WTC11 (cell line): ENCODE measurements around the gene NOL4L. TPM values are rescaled to one million over a fixed set of nuclear protein-coding genes. Genes with fewer than 3 reads are reported as not detected.

Experiments
- ATAC-seq: fragments of 200-7000 bp; cut with Tn5 transposase; 2 replicates; pipeline ENCODE4 v1.10.0; 2021; ENCODE audit warnings: mild to moderate bottlenecking, moderate library complexity
- CTCF ChIA-PET: fragments of 300-600 bp; sonication (Branson Sonifier 250); formaldehyde crosslinking; loops from one replicate; lab custom pipeline; 2021; ENCODE audit warnings: antibody characterized with exemption; lab: Charles Lee
- POLR2A ChIA-PET: fragments of 350-600 bp; sonication (Branson Sonifier 250); formaldehyde crosslinking; loops from one replicate; lab custom pipeline; 2021; ENCODE audit warnings: antibody characterized with exemption; lab: Charles Lee
- DNase-seq: peaks from one replicate; pipeline ENCODE4 v3.0.0; 2021; ENCODE audit warnings: low spot score
- H3K27ac Mint-ChIP-seq: 2 replicates; pipeline ENCODE4 v1.8.0; 2021; ENCODE audit warnings: mixed read lengths
- H3K27me3 Mint-ChIP-seq: 2 replicates; pipeline ENCODE4 v1.8.0; 2021; ENCODE audit warnings: low read depth, mild to moderate bottlenecking, moderate library complexity, mixed read lengths
- H3K36me3 Mint-ChIP-seq: 2 replicates; pipeline ENCODE4 v1.8.0; 2021; ENCODE audit warnings: mixed read lengths
- H3K4me1 Mint-ChIP-seq: 2 replicates; pipeline ENCODE4 v1.8.0; 2022; ENCODE audit warnings: mixed read lengths
- H3K4me3 Mint-ChIP-seq: 2 replicates; pipeline ENCODE4 v1.8.0; 2021; ENCODE audit warnings: mild to moderate bottlenecking, moderate library complexity, mixed read lengths
- H3K9me3 Mint-ChIP-seq: 2 replicates; pipeline ENCODE4 v1.8.0; 2021; ENCODE audit warnings: mixed read lengths
- CREM ChIP-seq: sonication (generic); formaldehyde crosslinking; IDR thresholded peaks from 2 replicates; pipeline ENCODE4 v1.8.1; 2022; ENCODE audit warnings: mild to moderate bottlenecking, missing genetic modification reagents, moderate library complexity
- FOXP1 ChIP-seq: sonication (generic); formaldehyde crosslinking; IDR thresholded peaks from 2 replicates; pipeline ENCODE4 v1.8.0; 2022; ENCODE audit warnings: missing genetic modification reagents, mild to moderate bottlenecking, moderate library complexity, borderline replicate concordance
- KAT7 ChIP-seq: sonication (generic); formaldehyde crosslinking; IDR thresholded peaks from 2 replicates; pipeline ENCODE4 v1.8.1; 2023; ENCODE audit warnings: missing genetic modification reagents, mild to moderate bottlenecking, borderline replicate concordance
- NFATC4 ChIP-seq: fragments of 250-450 bp; sonication (Bioruptor Pico); IDR thresholded peaks from 2 replicates; pipeline ENCODE4 v1.9.0; 2021; ENCODE audit warnings: mild to moderate bottlenecking
- PRRX2 ChIP-seq: fragments of 250-450 bp; sonication (Bioruptor Pico); IDR thresholded peaks from 2 replicates; pipeline ENCODE4 v1.8.0; 2021; ENCODE audit warnings: mild to moderate bottlenecking
- RELA ChIP-seq: sonication (generic); formaldehyde crosslinking; IDR thresholded peaks from 2 replicates; pipeline ENCODE4 v1.8.1; 2022; ENCODE audit warnings: missing genetic modification reagents, mild to moderate bottlenecking, borderline replicate concordance
- ZNF121 ChIP-seq: sonication (generic); formaldehyde crosslinking; IDR thresholded peaks from 2 replicates; pipeline ENCODE4 v1.8.0; 2023; ENCODE audit warnings: missing genetic modification reagents
- ZNF138 ChIP-seq: sonication (generic); formaldehyde crosslinking; conservative IDR thresholded peaks from 2 replicates; pipeline ENCODE4 v1.8.1; 2022; ENCODE audit warnings: mild to moderate bottlenecking, moderate library complexity, missing genetic modification reagents
- ZNF219 ChIP-seq: sonication (generic); formaldehyde crosslinking; IDR thresholded peaks from 2 replicates; pipeline ENCODE4 v1.8.0; 2023; ENCODE audit warnings: missing genetic modification reagents, mild to moderate bottlenecking, borderline replicate concordance
- ZNF423 ChIP-seq: fragments of 250-450 bp; sonication (Bioruptor Pico); IDR thresholded peaks from 2 replicates; pipeline ENCODE4 v2.1.2; 2022; ENCODE audit warnings: mild to moderate bottlenecking, moderate library complexity
- total RNA-seq: library from RNA; stranded (reverse); gene quantifications from 3 replicates; pipeline ENCODE4 v1.2.3, GENCODE V29; 2021
- TF ChIP-seq, protein P1 (sequence below): sonication (generic); formaldehyde crosslinking; IDR thresholded peaks from 2 replicates; pipeline ENCODE4 v1.8.0; 2022; ENCODE audit warnings: missing genetic modification reagents
- TF ChIP-seq, protein P2 (sequence below): sonication (generic); formaldehyde crosslinking; IDR thresholded peaks from 2 replicates; pipeline ENCODE4 v1.8.0; 2022; ENCODE audit warnings: mild to moderate bottlenecking, missing genetic modification reagents
- TF ChIP-seq, protein P3 (sequence below): fragments of 250-450 bp; sonication (Bioruptor Pico); IDR thresholded peaks from 2 replicates; pipeline ENCODE4 v1.9.0; 2021; ENCODE audit warnings: moderate library complexity, mild to moderate bottlenecking, inconsistent platforms, borderline replicate concordance
- TF ChIP-seq, protein P4 (sequence below): sonication (generic); formaldehyde crosslinking; conservative IDR thresholded peaks from 2 replicates; pipeline ENCODE4 v1.8.1; 2023; ENCODE audit warnings: mild to moderate bottlenecking, low read depth, missing genetic modification reagents, moderate library complexity
- TF ChIP-seq, protein P5 (sequence below): sonication (generic); formaldehyde crosslinking; IDR thresholded peaks from 2 replicates; pipeline ENCODE4 v1.8.0; 2022; ENCODE audit warnings: mild to moderate bottlenecking, missing genetic modification reagents
- TF ChIP-seq, protein P6 (sequence below): fragments of 250-450 bp; sonication (Bioruptor Pico); conservative IDR thresholded peaks from 2 replicates; pipeline ENCODE4 v1.9.0; 2021; ENCODE audit warnings: mild to moderate bottlenecking

The NOL4L gene
- total RNA-seq, 1 experiment from 2014 or later = 29.0 TPM

DNA sequence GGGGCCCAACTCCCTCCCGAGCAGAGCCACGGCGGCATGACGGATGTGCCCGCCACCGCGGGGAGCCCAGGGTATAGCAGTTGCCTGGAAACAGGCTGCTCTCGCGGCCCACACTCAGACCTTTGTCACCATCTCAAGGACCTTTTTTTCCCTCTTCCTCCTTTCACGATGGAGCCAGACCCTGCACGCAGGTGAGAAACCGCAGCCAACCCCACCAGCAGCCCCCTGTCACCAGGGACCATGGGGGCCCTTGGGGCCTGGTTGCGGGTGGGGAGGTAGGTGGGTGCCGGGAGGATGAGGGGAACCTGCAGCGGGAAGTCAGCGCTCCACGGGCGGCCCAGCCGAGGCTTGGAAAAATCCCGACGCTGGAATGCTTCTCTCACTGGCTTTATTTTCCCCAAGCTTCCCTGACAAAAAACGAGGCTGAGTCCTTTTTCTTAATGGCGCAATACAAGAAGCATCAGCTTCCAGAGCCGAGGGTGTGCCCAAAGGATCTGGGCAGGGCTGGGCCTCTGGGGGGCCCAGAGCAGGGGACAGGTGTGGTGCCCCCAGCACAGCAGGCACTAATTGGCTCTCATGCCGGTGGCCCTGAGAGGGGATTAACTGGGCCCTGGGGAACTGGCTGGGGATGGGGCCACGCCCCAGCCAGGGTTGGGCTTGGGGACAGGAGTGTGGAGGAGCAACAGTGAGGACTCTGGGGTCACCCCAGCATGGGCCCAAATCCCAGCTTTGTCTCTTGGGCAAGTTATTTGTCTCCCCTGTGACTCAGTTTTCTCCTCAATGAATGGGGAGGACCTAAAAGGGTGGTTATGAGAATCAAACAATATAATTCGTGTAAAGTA, 23.9 kb downstream of the NOL4L start:
- Mint-ChIP-seq H3K9me3 (no peaks in the 10 kb centered on the region), H3K4me3 (no peak overlapping the region), H3K36me3 (no peaks in the 10 kb centered on the region), H3K4me1 (peaks cover 36% of the 10 kb centered on the region), H3K27me3 (no peaks in the 10 kb centered on the region; the same call in 1 of the 2 replicates), H3K27ac (no peak overlapping the region)
- DNase-seq (no peak), ATAC-seq (peak; percentile 6; the same call in 1 of the 2 replicates)
- CTCF ChIA-PET = no interaction called here
- POLR2A ChIA-PET = no interaction called here
- no peak for TF ChIP-seq ZNF219 (CRISPR knock-in tag)
- TF ChIP-seq ZNF423 (CRISPR knock-in tag) = peak; percentile 28; the same call in 1 of the 2 replicates
- TF ChIP-seq CREM (CRISPR knock-in tag) = no peak

DNA sequence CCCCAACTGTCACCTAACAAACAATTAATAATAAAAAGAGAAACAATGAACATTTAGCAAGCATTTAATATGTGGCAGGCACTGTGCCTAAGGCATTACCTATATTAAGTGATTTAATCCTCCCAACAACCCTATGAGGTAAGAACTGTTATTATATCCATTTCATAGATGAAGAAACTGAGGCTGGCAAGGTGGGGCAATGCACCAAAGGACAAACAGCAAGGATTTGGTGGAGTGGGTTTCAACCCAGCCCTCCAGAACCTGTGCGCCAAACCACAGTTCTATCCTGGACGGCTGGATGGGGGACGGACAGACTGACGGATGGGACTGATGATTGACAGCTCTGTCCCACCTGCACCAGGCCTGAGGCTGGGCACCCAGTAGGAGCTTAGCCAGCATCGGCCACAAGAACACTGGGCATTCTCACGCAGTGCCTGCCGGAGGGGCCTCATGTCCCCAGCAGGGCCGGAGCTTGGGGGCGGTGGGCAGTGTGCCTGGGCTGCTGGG, 24.6 kb downstream of the NOL4L start:
- ATAC-seq = no peak
- TF ChIP-seq, protein P1, sequence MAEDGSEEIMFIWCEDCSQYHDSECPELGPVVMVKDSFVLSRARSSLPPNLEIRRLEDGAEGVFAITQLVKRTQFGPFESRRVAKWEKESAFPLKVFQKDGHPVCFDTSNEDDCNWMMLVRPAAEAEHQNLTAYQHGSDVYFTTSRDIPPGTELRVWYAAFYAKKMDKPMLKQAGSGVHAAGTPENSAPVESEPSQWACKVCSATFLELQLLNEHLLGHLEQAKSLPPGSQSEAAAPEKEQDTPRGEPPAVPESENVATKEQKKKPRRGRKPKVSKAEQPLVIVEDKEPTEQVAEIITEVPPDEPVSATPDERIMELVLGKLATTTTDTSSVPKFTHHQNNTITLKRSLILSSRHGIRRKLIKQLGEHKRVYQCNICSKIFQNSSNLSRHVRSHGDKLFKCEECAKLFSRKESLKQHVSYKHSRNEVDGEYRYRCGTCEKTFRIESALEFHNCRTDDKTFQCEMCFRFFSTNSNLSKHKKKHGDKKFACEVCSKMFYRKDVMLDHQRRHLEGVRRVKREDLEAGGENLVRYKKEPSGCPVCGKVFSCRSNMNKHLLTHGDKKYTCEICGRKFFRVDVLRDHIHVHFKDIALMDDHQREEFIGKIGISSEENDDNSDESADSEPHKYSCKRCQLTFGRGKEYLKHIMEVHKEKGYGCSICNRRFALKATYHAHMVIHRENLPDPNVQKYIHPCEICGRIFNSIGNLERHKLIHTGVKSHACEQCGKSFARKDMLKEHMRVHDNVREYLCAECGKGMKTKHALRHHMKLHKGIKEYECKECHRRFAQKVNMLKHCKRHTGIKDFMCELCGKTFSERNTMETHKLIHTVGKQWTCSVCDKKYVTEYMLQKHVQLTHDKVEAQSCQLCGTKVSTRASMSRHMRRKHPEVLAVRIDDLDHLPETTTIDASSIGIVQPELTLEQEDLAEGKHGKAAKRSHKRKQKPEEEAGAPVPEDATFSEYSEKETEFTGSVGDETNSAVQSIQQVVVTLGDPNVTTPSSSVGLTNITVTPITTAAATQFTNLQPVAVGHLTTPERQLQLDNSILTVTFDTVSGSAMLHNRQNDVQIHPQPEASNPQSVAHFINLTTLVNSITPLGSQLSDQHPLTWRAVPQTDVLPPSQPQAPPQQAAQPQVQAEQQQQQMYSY (CRISPR knock-in tag) = no peak
- TF ChIP-seq, protein P2, sequence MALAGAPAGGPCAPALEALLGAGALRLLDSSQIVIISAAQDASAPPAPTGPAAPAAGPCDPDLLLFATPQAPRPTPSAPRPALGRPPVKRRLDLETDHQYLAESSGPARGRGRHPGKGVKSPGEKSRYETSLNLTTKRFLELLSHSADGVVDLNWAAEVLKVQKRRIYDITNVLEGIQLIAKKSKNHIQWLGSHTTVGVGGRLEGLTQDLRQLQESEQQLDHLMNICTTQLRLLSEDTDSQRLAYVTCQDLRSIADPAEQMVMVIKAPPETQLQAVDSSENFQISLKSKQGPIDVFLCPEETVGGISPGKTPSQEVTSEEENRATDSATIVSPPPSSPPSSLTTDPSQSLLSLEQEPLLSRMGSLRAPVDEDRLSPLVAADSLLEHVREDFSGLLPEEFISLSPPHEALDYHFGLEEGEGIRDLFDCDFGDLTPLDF (CRISPR knock-in tag) = no peak
- TF ChIP-seq, protein P3, sequence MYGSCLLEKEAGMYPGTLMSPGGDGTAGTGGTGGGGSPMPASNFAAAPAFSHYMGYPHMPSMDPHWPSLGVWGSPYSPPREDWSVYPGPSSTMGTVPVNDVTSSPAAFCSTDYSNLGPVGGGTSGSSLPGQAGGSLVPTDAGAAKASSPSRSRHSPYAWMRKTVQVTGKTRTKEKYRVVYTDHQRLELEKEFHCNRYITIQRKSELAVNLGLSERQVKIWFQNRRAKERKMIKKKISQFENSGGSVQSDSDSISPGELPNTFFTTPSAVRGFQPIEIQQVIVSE (CRISPR knock-in tag) = no peak
- TF ChIP-seq PRRX2 (CRISPR knock-in tag) (no peak), KAT7 (CRISPR knock-in tag) (no peak)
- TF ChIP-seq, all 79 proteins: peak for 0
- POLR2A ChIA-PET = interaction anchor here (0.8 kb wide), 1 partner anchor 20 kb away, joined by 3 read pairs; no protein-coding TSS in a partner anchor

DNA sequence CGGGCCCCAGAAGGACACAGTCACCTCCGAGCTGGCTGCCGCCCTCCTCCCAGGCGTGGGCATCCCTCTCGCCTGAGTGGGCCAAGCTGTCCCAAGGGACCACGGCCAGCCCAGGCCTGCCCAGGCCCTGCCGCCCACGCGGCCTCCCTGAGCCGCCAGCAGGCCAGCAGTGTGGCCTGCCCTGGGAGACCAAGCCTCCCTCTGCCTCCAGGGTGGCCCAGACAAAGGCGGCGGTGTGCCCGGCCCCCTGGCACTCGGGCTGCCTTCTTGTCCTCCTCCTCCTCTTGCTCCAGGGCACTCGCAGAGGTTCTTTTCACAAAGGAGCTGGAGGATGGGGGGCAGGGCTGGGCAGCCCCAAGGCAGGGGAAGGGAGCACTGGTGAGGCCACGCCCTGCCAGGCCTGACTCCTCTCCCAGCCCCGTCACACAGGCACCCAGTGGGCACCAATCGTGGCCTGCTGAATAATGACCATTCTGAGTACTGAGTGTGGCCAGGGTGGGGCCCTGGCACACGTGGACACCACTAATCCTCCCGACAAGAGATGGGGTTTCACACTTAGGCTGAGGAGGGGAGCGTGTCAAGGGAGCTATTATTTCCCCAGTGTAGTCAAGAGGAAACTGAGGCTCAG, 25.3 kb downstream of the NOL4L start:
- Mint-ChIP-seq H3K4me3 (no peak overlapping the region), H3K27ac (no peak overlapping the region), H3K27me3 (no peaks in the 10 kb centered on the region; the same call in 1 of the 2 replicates), H3K4me1 (peaks cover 36% of the 10 kb centered on the region), H3K36me3 (no peaks in the 10 kb centered on the region), H3K9me3 (peaks cover 4% of the 10 kb centered on the region; the same call in 1 of the 2 replicates)
- DNase-seq = no peak
- ChIA-PET POLR2A (interaction anchor here (0.8 kb wide), 1 partner anchor 20 kb away, joined by 3 read pairs; no protein-coding TSS in a partner anchor), CTCF (interaction anchor here (1.5 kb wide), 1 partner anchor 85 kb away, joined by 3 read pairs; no protein-coding TSS in a partner anchor)
- no peak for ATAC-seq
- TF ChIP-seq NFATC4 (CRISPR knock-in tag) = no peak
- TF ChIP-seq RELA (CRISPR knock-in tag) = no peak
- no peak for TF ChIP-seq ZNF138 (CRISPR knock-in tag)
- TF ChIP-seq, protein P4, sequence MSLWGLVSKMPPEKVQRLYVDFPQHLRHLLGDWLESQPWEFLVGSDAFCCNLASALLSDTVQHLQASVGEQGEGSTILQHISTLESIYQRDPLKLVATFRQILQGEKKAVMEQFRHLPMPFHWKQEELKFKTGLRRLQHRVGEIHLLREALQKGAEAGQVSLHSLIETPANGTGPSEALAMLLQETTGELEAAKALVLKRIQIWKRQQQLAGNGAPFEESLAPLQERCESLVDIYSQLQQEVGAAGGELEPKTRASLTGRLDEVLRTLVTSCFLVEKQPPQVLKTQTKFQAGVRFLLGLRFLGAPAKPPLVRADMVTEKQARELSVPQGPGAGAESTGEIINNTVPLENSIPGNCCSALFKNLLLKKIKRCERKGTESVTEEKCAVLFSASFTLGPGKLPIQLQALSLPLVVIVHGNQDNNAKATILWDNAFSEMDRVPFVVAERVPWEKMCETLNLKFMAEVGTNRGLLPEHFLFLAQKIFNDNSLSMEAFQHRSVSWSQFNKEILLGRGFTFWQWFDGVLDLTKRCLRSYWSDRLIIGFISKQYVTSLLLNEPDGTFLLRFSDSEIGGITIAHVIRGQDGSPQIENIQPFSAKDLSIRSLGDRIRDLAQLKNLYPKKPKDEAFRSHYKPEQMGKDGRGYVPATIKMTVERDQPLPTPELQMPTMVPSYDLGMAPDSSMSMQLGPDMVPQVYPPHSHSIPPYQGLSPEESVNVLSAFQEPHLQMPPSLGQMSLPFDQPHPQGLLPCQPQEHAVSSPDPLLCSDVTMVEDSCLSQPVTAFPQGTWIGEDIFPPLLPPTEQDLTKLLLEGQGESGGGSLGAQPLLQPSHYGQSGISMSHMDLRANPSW (CRISPR knock-in tag) = no peak
- TF ChIP-seq, protein P5, sequence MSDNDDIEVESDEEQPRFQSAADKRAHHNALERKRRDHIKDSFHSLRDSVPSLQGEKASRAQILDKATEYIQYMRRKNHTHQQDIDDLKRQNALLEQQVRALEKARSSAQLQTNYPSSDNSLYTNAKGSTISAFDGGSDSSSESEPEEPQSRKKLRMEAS (CRISPR knock-in tag) = no peak
- TF ChIP-seq ZNF121 (CRISPR knock-in tag) = no peak
- no peak for TF ChIP-seq FOXP1 (CRISPR knock-in tag)
- TF ChIP-seq, protein P6, sequence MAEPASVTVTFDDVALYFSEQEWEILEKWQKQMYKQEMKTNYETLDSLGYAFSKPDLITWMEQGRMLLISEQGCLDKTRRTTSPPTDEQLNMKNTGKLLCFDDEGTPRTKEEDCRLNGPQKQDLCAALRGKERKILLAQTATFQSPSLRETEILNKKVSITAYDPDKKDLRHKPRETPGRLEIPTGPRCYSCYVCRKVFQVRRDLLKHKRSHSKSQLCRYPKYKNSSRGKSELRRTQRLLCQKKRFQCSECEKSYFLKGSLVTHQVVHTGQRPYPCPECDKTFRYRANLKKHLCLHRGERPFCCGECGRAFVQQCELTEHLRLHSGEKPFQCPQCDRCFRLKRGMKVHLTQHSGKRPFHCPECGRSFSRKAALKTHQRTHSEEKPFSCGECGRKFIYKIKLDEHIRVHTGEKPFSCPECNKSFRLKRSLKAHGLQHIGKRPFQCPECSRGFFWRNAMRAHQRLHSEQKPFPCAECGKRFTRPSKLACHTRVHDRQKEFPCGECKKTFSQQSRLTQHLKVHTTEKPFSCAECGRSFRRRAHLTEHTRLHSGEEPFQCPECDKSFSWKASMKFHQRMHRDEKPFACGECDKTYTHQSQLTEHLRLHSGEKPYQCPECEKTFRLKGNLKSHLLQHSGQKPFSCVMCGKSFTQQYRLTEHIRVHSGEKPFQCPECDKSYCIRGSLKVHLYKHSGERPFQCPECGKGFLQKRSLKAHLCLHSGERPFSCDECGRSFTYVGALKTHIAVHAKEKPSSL (CRISPR knock-in tag) = no peak

More for the DNA sequence above, 24.6 kb downstream of the NOL4L start:
- no peak for DNase-seq
- Mint-ChIP-seq H3K4me3 (no peak overlapping the region), H3K27me3 (no peaks in the 10 kb centered on the region; the same call in 1 of the 2 replicates), H3K4me1 (peaks cover 36% of the 10 kb centered on the region), H3K36me3 (no peaks in the 10 kb centered on the region), H3K9me3 (peaks cover 2% of the 10 kb centered on the region; the same call in 1 of the 2 replicates), H3K27ac (no peak overlapping the region)
- CTCF ChIA-PET = interaction anchor here (1.5 kb wide), 1 partner anchor 84 kb away, joined by 3 read pairs; no protein-coding TSS in a partner anchor
